HK-2 (cell line): ENCODE measurements around the gene KANSL1.
"Not testable (repeated sequence)": the region's sequence is repeated elsewhere in the genome, so short reads cannot be mapped to it uniquely, and the experiment has no call there.

Experiments
- DNase-seq: peaks from one replicate; pipeline ENCODE4 v3.0.0-alpha.2; 2018; ENCODE audit not compliant: unreplicated experiment

Gene KANSL1

GRCh38 chr17:46117850-46118696 lies 75.2 kb downstream of the KANSL1 start:
- DNase-seq: no peak

DNA sequence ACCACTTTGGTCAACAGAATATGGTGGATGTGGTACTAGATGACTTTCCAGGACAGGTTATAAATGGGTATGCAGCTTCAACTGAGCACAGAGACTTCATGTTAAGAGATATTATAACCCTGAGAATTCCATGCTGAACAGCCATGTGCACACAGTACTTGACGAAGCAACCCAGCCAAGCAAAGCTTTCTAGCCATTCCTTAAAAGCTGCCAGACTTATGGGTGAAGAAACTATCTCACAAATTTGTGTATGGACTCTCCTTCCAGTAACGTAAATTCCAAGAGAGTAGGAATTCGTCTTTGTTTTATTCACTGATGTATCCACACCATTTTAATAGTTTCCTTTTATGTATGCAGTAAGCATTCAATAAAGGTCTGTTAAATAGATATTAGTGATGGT lies 76.1 kb downstream of the KANSL1 start:
- DNase-seq: no peak

DNA sequence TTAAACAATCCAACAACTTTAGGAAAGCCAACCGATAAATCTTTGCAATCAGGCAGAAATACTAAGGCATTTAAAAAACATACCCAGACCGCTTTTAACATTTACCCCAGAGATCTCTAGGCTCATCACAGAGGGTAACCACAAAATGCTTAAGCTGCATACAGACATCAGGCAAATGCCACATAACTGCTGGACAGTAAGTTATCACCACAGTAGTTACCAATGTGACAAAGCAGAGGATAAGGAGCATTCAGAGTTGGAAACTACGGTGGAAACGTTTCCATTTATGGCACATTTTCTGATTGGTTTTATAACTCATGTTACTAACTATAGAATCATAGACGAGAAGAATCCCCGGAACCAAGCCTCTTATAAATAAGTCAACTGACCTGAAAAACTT lies 77.5 kb downstream of the KANSL1 start:
- no peak for DNase-seq

GRCh38 chr17:46111236-46111635 lies 82.0 kb downstream of the KANSL1 start:
- DNase-seq: not testable (repeated sequence)

- DNase-seq: no peak
Observed at GRCh38 chr17:46110219-46110618, 83.0 kb downstream of the KANSL1 start.

- DNase-seq: no peak
Observed at GRCh38 chr17:46109603-46110189, 83.5 kb downstream of the KANSL1 start.

- no peak for DNase-seq
Observed at GRCh38 chr17:46108550-46109110, 84.6 kb downstream of the KANSL1 start.

GRCh38 chr17:46108120-46108519 lies 85.1 kb downstream of the KANSL1 start:
- DNase-seq: no peak

DNA sequence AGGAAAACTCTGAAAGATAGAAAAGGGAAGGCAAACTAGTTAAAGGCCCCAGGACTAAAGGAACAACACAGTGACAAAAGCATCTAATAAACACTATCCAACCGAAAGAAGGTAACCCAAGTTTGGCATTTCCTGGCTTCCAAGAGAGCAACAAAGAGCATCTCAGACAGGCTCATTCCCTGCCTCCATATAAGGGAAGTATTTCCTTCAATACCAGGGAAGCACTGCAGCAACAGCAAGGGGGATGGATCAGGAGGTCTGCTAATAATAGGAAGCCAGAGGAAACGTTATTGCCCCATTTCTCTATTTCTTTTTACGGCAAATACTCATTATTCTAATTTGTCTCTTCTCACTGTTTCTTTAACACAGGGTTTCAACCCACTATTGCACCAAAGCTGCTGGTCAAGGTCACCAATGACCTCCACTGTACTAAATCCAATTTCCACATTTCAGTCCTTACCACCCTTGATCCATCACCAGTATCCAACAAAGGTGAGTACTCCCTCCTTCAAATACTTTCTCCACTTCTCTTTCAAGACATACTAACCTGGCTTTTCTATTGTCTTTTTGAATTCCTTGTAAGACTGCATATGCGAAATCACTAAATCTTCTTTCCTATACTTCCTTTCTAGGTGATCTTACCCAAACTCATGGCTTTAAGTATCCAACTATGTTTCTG lies 86.1 kb downstream of the KANSL1 start:
- DNase-seq: no peak

- DNase-seq: not testable (repeated sequence)
Observed at GRCh38 chr17:46102806-46103205, 90.4 kb downstream of the KANSL1 start.

DNA sequence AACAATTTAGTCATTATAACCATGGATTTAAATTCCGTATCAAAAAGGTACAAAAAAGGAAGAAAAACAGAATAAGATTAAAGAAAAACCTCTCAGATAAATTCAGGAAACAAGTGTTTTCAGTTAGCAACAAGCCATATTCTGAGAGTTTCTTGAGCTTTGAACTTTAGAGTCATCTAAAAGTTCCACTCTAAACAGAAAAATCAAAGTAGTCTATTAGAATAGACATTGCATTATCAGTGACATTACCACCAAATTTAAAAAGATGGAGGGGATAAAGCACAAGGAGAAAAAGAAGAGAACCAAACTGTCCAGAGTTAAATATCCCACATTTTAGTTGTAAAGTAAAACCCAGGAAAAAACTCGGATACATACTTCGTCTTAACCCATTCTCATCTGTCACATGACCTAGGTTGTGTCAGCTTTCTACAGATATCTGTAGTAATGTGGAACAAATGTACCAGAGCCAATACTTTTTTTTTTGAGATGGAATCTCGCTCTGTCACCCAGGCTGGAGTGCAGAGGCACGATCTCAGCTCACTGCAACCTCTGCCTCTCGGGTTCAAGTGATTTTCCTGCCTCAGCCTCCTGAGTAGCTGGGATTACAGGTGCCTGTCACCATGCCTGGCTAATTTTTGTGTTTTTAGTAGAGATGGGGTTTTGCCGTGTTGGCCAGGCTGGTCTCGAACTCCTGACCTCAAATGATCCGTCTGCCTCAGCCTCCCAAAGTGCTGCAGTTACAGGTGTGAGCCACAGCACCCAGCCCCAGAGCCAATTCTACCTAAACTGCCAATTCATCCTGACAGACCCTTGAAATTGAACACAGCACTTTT lies 91.2 kb downstream of the KANSL1 start:
- not testable (repeated sequence) for DNase-seq

DNA sequence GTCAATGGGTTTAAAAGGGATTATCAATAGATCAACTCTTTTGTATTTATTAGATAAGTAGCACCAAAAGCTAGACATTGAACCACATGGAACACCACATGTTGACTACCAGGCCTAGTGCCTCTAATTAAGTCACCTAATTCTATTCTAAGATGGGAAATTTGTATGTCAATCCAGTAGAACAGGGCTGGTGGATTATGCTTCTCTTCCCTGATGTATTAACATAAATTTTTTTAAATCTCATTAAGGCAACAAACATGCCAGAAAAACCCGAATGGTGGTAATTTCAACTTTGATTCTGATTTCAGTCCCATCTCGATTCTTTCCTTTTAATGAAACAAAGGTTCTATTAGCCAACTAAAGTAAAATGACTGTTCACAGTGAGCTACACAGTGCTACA lies 92.6 kb downstream of the KANSL1 start:
- DNase-seq: no peak

- DNase-seq: no peak
Observed at GRCh38 chr17:46099865-46100264, 93.4 kb downstream of the KANSL1 start.

- no peak for DNase-seq
Observed at GRCh38 chr17:46097497-46097896, 95.7 kb downstream of the KANSL1 start.

- DNase-seq: no peak
Observed at GRCh38 chr17:46092991-46093390, 100.2 kb downstream of the KANSL1 start.

DNA sequence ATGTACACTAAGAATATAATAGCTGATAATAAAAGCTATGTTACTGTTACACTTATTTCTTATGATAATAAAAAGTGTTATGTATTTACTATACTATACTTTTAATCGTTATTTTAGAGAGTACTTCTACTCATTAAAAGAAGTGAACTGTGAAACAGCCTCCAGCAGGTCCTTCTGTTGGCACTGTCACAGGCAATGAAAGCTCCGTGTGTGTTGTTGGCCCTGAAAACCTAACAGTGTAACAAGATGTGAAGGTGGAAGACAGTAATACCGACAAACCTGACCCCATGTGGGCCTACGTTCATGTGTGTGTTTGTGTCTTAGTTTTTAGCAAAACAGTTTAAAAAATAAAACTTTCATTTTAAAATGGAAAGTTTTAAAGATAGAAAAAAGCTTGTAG lies 102.4 kb downstream of the KANSL1 start:
- DNase-seq: no peak

DNA sequence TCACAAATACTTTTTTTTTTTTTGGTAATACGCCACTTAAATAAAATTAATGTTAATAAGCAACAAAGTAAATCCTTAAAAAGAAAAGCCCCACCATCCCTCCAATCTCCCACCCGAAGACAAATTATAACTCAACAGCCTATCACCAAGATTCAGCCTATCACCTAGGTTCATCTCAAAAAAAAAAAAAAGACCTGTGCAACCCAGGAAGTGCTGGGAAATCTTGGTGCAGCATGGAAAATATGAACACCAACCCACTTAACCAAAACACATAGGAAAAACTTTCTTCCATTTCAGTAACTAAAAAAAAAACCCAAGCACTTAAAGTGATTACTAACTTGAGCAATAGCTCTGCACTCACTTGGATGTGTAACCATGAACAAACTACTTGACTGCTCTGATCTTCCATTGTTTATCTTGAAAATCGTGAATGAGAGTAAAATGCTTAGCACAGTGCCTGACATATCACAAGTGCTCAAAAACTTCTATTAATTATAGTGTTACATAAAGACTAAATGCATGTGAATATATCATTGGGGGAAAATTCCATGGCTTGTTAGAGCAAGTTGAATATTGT lies 103.8 kb downstream of the KANSL1 start:
- no peak for DNase-seq

- no peak for DNase-seq
Observed at GRCh38 chr17:46088595-46088994, 104.6 kb downstream of the KANSL1 start.

GRCh38 chr17:46087871-46088270 lies 105.4 kb downstream of the KANSL1 start:
- not testable (repeated sequence) for DNase-seq

- DNase-seq: no peak
Observed at GRCh38 chr17:46086821-46087220, 106.4 kb downstream of the KANSL1 start.

DNA sequence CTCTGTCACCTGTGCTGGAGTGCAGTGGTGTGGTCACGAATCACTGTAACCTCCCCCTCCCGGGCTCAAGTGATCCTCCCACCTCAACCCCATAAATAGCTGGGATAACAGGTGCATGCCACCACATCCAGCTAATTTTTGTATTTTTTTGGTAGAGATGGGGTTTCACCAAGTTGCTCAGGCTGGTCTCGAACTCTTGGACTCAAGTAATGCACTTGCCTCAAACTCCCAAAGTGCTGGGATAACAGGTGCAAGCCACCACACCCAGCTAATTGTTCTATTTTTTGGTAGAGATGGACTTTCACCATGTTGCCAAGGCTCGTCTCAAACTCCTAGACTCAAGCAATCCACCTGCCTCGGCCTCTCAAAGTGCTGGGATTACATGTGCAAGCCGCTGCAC lies 107.7 kb downstream of the KANSL1 start:
- DNase-seq: no peak
